Measurements from ENCODE around the gene SERPINB2. TPM values are rescaled to one million over a fixed set of nuclear protein-coding genes. Genes with fewer than 3 reads are reported as not detected.

The SERPINB2 gene
- total and polyA plus RNA-seq, 10 of the 15 experiments (the other 5 are each of a cell fraction or from before 2014, with no cell fraction given): 9.6 to 25.3 (median 14.0) TPM

GRCh38 chr18:63949068-63949737, 61.7 kb downstream of the SERPINB2 start, which contains the start of gene HMSD:
HMSD (plus strand) TSS chr18:63949301; CDS start chr18:63953456, 4,155 bp downstream.
- RAD21 ChIA-PET (ENCODE audit: unreplicated experiment): interaction anchor here (0.8 to 1.8 kb wide), 2 partner anchors 10 to 13 kb away, joined by 3 to 12 read pairs; no protein-coding TSS in a partner anchor
- SMC1A ChIA-PET (ENCODE audit: uncharacterized antibody, unreplicated experiment): interaction anchor here (0.9 to 2.1 kb wide), 3 partner anchors 10 to 41 kb away, joined by 3 to 16 read pairs (median 4); no protein-coding TSS in a partner anchor
- H3K4me2 ChIP-seq (ENCODE audit: control insufficient read depth, insufficient read depth): peak within 1 kb of the TSS; percentile 79
- intact Hi-C loops (cut with micrococcal nuclease; ENCODE audit: unreplicated experiment) (no loop called here), in situ Hi-C loops (cut with MboI) (no loop called here)
- H3K79me2 ChIP-seq (ENCODE audit: control insufficient read depth, insufficient read depth, low read length): peaks cover 50% of the 10 kb centered on the region
- WGBS (ENCODE audit: insufficient coverage, insufficient replicate concordance, low lambda C conversion rate, missing lambda C conversion rate): under 1% methylated on average over 30 of the region's 35 CpGs
- no peaks in the 10 kb centered on the region for H4K20me1 ChIP-seq (ENCODE audit: control insufficient read depth, insufficient read depth)
- H2AFZ ChIP-seq (ENCODE audit: control insufficient read depth, low read depth, low read length): peak within 1 kb of the TSS; percentile 92
- H3K4me3 ChIP-seq: peak within 1 kb of the TSS; percentile 89
- H3K27me3 ChIP-seq (replicated peaks in 1 of 2; ENCODE audit: control insufficient read depth in 2 of 2, insufficient read depth in 2 of 2, low read length in 1 of 2): no peaks in the 10 kb centered on the region
- CTCF ChIA-PET: interaction anchor here (0.8 to 7.7 kb wide), 5 partner anchors 13 to 63 kb away, joined by 3 to 70 read pairs (median 4); no protein-coding TSS in a partner anchor
- no peaks in the 10 kb centered on the region; the same call in 2 of the 3 replicates for H3K9me3 ChIP-seq (replicated peaks; ENCODE audit: control insufficient read depth, insufficient read depth, low read length)
- DNase-seq (ENCODE audit: low read depth, low spot score): peak; percentile 57
- peak within 1 kb of the TSS; percentile 94 for H3K9ac ChIP-seq (ENCODE audit: control insufficient read depth, insufficient read depth, low read length)
- POLR2A ChIA-PET: interaction anchor here (1.0 to 1.8 kb wide), 5 partner anchors 11 to 55 kb away, joined by 3 to 6 read pairs (median 4); no protein-coding TSS in a partner anchor
- H3K4me1 ChIP-seq (ENCODE audit: control insufficient read depth, insufficient read depth, low read length): peaks cover 9% of the 10 kb centered on the region
- ATAC-seq: peak; percentile 93
- FAIRE-seq: peak; percentile 41
- H3K36me3 ChIP-seq (ENCODE audit: control insufficient read depth in 2 of 2, insufficient read depth in 2 of 2, low read length in 1 of 2): peaks cover 1 to 8% of the 10 kb centered on the region in 2 experiments; a peak in 3 of 4 replicates
- H3K27ac ChIP-seq (ENCODE audit: control insufficient read depth, insufficient read depth): peak within 1 kb of the TSS; percentile 97
- BruUV-seq (replicated peaks): TSS peak; percentile 72
- TF ChIP-seq NFIC (IDR thresholded peaks at IDR 0.05; ENCODE audit: low read depth, low read length): peak; percentile 27; the same call in 1 of the 2 replicates
- TF ChIP-seq FOXK2 (IDR thresholded peaks at IDR 0.05): no peak
- TF ChIP-seq CEBPB (IDR thresholded peaks at IDR 0.05; ENCODE audit: borderline replicate concordance in 1 of 2, low read depth in 2 of 2, low read length in 2 of 2): no peak
- TF ChIP-seq TCF3 (IDR thresholded peaks at IDR 0.05; ENCODE audit: borderline replicate concordance, insufficient read depth, low read depth, low read length): 0 out of 2 replicates have a peak, but pooled peaks have one; percentile 23
- TF ChIP-seq PAX8 (IDR thresholded peaks at IDR 0.05): no peak
- TF ChIP-seq ZNF384 (IDR thresholded peaks at IDR 0.05; ENCODE audit: borderline replicate concordance, low read depth, low read length): peak; percentile 61; the same call in 1 of the 2 replicates
- no peak for TF ChIP-seq FOS (IDR thresholded peaks at IDR 0.05; ENCODE audit: borderline replicate concordance, extremely low read depth, insufficient read length)
- TF ChIP-seq CREB1 (IDR thresholded peaks at IDR 0.05; ENCODE audit: low read depth): peak; percentile 29; the same call in 1 of the 2 replicates
- TF ChIP-seq NKRF (conservative IDR thresholded peaks at IDR 0.05): peak; percentile 69; the same call in 1 of the 2 replicates
- 0 out of 2 replicates have a peak, but pooled peaks have one; percentile 52 for TF ChIP-seq HDGF (IDR thresholded peaks at IDR 0.05)
- TF ChIP-seq ZZZ3 (IDR thresholded peaks at IDR 0.05; ENCODE audit: control insufficient read depth, insufficient read length, low read depth): no peak
- no peak for TF ChIP-seq CREM (IDR thresholded peaks at IDR 0.05; ENCODE audit: low read depth)
- TF ChIP-seq CHD4 (IDR thresholded peaks at IDR 0.05): no peak
- TF ChIP-seq ZNF274 (IDR thresholded peaks at IDR 0.05; ENCODE audit: insufficient read depth, insufficient read length): no peak
- TF ChIP-seq HCFC1 (IDR thresholded peaks at IDR 0.05; ENCODE audit: low read length): no peak
- TF ChIP-seq MLLT1 (IDR thresholded peaks at IDR 0.05): peak; percentile 46; the same call in 1 of the 2 replicates
- TF ChIP-seq HDAC2 (IDR thresholded peaks at IDR 0.05): no peak
- TF ChIP-seq IKZF1 (conservative IDR thresholded peaks at IDR 0.05): peak; percentile 93
- TF ChIP-seq MEF2A (IDR thresholded peaks at IDR 0.05; ENCODE audit: insufficient read depth, low read depth, low read length): peak; percentile 50
- TF ChIP-seq STAT1 (conservative IDR thresholded peaks at IDR 0.05): no peak
- TF ChIP-seq CBFB (IDR thresholded peaks at IDR 0.05; ENCODE audit: low read depth): peak; percentile 46; the same call in 1 of the 2 replicates
- TF ChIP-seq TARDBP (IDR thresholded peaks at IDR 0.05; ENCODE audit: borderline replicate concordance): no peak
- no peak for TF ChIP-seq MXI1 (IDR thresholded peaks at IDR 0.05; ENCODE audit: low read depth, low read length)

Data from GM12878 (cell line).